Measurements from ENCODE around the gene DPYSL3. TPM values are rescaled to one million over a fixed set of nuclear protein-coding genes. Genes with fewer than 3 reads are reported as not detected.

DPYSL3 gene
- polyA plus RNA-seq, 1 of the 3 experiments (the other 2 are of a cell fraction): 123 TPM

- Histone ChIP-seq H3K4me1 (ENCODE audit: control insufficient read depth in 1 of 2, insufficient read depth in 2 of 2, low read depth in 1 of 2, low read length in 1 of 2) (peaks cover 0 to 24% of the 10 kb centered on the region in 2 experiments; a peak in 2 of 4 replicates), H3K4me3 (ENCODE audit: low read depth in 2 of 2, low read length in 1 of 2) (no peak overlapping the region), H4K20me1 (ENCODE audit: insufficient read depth) (no peaks in the 10 kb centered on the region), H3K4me2 (no peak overlapping the region), H3K27me3 (ENCODE audit: insufficient read depth) (no peaks in the 10 kb centered on the region), H3K9me2 (no peaks in the 10 kb centered on the region), H3K79me2 (ENCODE audit: insufficient read depth) (no peaks in the 10 kb centered on the region), H3F3A (replicated peaks; ENCODE audit: insufficient read depth) (no peaks in the 10 kb centered on the region), H3K9ac (no peak overlapping the region), H2AFZ (ENCODE audit: low read depth) (no peak overlapping the region), H3K27ac (ENCODE audit: low read depth in 2 of 2, low read length in 1 of 2) (no peak overlapping the region), H3K9me3 (no peaks in the 10 kb centered on the region), H3K36me3 (replicated peaks in 1 of 2; ENCODE audit: control insufficient read depth in 1 of 2, insufficient read depth in 2 of 2, low read length in 1 of 2) (no peaks in the 10 kb centered on the region)
- TF ChIP-seq TCF12 (IDR thresholded peaks at IDR 0.05) (no peak), MAX (IDR thresholded peaks at IDR 0.05; ENCODE audit: low read depth) (no peak), JUND (IDR thresholded peaks at IDR 0.05) (no peak), SIN3A (IDR thresholded peaks at IDR 0.05; ENCODE audit: borderline replicate concordance, low read depth, low read length) (no peak), RAD21 (IDR thresholded peaks at IDR 0.05; ENCODE audit: low read length) (no peak), USF1 (IDR thresholded peaks at IDR 0.05; ENCODE audit: borderline replicate concordance, low read depth) (no peak), IRF3 (IDR thresholded peaks at IDR 0.05; ENCODE audit: low read depth, low read length) (no peak), NFIC (IDR thresholded peaks at IDR 0.05; ENCODE audit: borderline replicate concordance) (no peak), GABPA (IDR thresholded peaks at IDR 0.05; ENCODE audit: low read depth) (no peak), RFX5 (IDR thresholded peaks at IDR 0.05; ENCODE audit: low read length) (no peak), NRF1 (IDR thresholded peaks at IDR 0.05; ENCODE audit: low read depth, low read length) (no peak), RCOR1 (IDR thresholded peaks at IDR 0.05; ENCODE audit: low read length) (no peak), YY1 (IDR thresholded peaks at IDR 0.05; ENCODE audit: low read depth) (no peak), EP300 (IDR thresholded peaks at IDR 0.05; ENCODE audit: borderline replicate concordance in 1 of 2, low read depth in 1 of 2, low read length in 1 of 2) (no peak), FOXJ3 (CRISPR knock-in tag; IDR thresholded peaks at IDR 0.05) (no peak), CTCF (IDR thresholded peaks at IDR 0.05) (no peak), ZBTB33 (IDR thresholded peaks at IDR 0.05; ENCODE audit: borderline replicate concordance, low read depth) (no peak), TAF1 (IDR thresholded peaks at IDR 0.05; ENCODE audit: borderline replicate concordance, low read depth, low read length) (no peak)
- POLR2A ChIA-PET: no interaction called here
- CTCF ChIA-PET: interaction anchor here (0.8 to 3.1 kb wide), 3 partner anchors 10 to 197 kb away, joined by 4 to 11 read pairs (median 10); no protein-coding TSS in a partner anchor
- DNase-seq: no peak
- 57% methylated on average over 3 of the region's 3 CpGs for WGBS (ENCODE audit: low lambda C conversion rate)
These were observed 128.3 kb downstream of the DPYSL3 start for GRCh38 chr5:147381555-147381954.

Measured in SK-N-SH (cell line).